Cardiac muscle cell (in vitro differentiated cells and primary cell): ENCODE measurements around the gene CHAT. TPM values are rescaled to one million over a fixed set of nuclear protein-coding genes. Genes with fewer than 3 reads are reported as not detected.

Experiments
- DNase-seq, 2 donors: peaks; one replicate each; pipeline versions ENCODE4 v3.0.0 to v3.0.0-alpha.2; 2010 to 2017; ENCODE audit warnings: low read depth in 1 of 2, low spot score in 1 of 2
- H3K27ac ChIP-seq: fragments of 200-600 bp; sonication (generic); 2 replicates; pipeline ENCODE4 v1.5.1; 2016
- H3K27me3 ChIP-seq: fragments of 200-600 bp; sonication (generic); 2 replicates; pipeline ENCODE4 v1.6.0; 2016; ENCODE audit warnings: control low read depth
- H3K36me3 ChIP-seq: fragments of 200-600 bp; sonication (generic); 2 replicates; pipeline ENCODE4 v1.5.1; 2016; ENCODE audit warnings: control low read depth
- H3K4me1 ChIP-seq: fragments of 200-600 bp; sonication (generic); 2 replicates; pipeline ENCODE4 v1.8.1; 2017; ENCODE audit warnings: low read depth, mild to moderate bottlenecking, mixed run types
- H3K4me3 ChIP-seq: fragments of 200-600 bp; sonication (generic); 2 replicates; pipeline ENCODE4 v1.5.1; 2016; ENCODE audit warnings: mild to moderate bottlenecking
- H3K9me3 ChIP-seq: fragments of 200-600 bp; sonication (generic); 2 replicates; pipeline ENCODE4 v1.5.1; 2017; ENCODE audit warnings: low read depth, mild to moderate bottlenecking, control low read depth
- polyA plus RNA-seq: library from polyadenylated mRNA; unstranded; fragments of >200 nt; fragmentation: Nextera tagmentation; extraction: Ambion mirVana; gene quantifications from 2 replicates; pipeline ENCODE4 v1.2.1, GENCODE V29; 2016
- total RNA-seq: library from RNA; depleted of rRNA; stranded (reverse); fragments of >200 nt; gene quantifications from 2 replicates; pipeline ENCODE4 v1.2.3, GENCODE V29; 2016
- TF ChIP-seq, protein P1 (sequence below): IDR thresholded peaks from 2 replicates; pipeline ENCODE4 v1.5.1; 2012; ENCODE audit warnings: low read depth, mild to moderate bottlenecking, low read length

Gene CHAT
- total and polyA plus RNA-seq, 2 experiments from 2014 or later = not detected

DNA sequence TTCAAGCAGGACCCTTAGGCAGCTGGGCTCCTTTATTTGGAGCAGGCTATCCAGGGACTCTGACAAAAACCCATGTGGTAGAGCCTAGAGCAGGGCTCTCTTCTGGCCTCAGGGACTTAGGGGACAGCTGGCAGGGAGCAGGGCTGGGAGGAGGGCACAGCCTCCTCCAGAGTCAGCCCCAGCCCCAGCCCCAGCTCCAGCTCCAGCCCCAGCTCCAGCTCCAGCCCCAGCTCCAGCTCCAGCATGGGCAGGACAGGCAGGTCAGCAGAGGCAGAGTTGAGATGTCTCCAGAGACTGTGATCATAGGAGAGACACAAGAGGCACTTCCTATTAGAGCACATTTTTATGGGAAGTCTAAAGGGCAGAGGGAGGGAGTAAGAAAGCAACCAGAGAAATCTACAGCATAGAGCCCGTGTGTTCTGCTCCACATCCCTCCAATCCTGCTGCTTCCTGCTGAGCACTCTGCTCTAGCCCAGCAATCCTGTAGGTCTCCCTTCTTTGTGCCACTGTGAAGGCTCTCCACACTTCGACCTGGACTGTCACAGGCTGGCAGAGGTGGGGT, 52.3 kb downstream of the CHAT start:
- Histone ChIP-seq H3K27me3 (peaks cover 36% of the 10 kb centered on the region), H3K27ac (no peak overlapping the region)
- DNase-seq = no peak

DNA sequence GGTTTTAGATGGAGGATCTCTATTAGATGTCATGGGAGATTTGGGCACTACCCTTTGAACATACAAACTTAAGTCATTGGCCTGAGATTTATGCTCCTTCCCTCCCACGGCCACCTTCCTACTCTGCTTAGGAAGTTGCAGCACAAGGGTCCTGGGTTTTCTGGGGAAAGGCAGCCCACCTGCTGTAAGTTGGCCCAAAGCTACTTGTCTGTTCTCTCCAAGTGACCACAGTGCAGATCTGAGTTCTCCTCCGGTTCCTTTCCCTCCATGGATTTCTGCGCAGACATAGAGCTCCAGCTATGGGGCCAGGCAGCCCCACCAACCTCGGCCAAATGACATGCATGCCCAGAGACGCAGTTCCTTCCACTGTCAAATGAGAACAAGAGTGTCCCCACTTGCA, 52.8 kb downstream of the CHAT start:
- H3K9me3 ChIP-seq = no peaks in the 10 kb centered on the region
- no peaks in the 10 kb centered on the region for H3K36me3 ChIP-seq
- peaks cover 40% of the 10 kb centered on the region for H3K27me3 ChIP-seq
- no peak for DNase-seq
- H3K4me3 ChIP-seq = no peak overlapping the region
- no peak overlapping the region for H3K27ac ChIP-seq
- no peaks in the 10 kb centered on the region for H3K4me1 ChIP-seq
- TF ChIP-seq, protein P1, sequence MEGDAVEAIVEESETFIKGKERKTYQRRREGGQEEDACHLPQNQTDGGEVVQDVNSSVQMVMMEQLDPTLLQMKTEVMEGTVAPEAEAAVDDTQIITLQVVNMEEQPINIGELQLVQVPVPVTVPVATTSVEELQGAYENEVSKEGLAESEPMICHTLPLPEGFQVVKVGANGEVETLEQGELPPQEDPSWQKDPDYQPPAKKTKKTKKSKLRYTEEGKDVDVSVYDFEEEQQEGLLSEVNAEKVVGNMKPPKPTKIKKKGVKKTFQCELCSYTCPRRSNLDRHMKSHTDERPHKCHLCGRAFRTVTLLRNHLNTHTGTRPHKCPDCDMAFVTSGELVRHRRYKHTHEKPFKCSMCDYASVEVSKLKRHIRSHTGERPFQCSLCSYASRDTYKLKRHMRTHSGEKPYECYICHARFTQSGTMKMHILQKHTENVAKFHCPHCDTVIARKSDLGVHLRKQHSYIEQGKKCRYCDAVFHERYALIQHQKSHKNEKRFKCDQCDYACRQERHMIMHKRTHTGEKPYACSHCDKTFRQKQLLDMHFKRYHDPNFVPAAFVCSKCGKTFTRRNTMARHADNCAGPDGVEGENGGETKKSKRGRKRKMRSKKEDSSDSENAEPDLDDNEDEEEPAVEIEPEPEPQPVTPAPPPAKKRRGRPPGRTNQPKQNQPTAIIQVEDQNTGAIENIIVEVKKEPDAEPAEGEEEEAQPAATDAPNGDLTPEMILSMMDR = no peak

More for the DNA sequence above, 52.3 kb downstream of the CHAT start:
- Histone ChIP-seq H3K4me1 (no peaks in the 10 kb centered on the region), H3K4me3 (no peak overlapping the region), H3K9me3 (no peaks in the 10 kb centered on the region), H3K36me3 (no peaks in the 10 kb centered on the region)
- TF ChIP-seq, protein P1 = no peak

DNA sequence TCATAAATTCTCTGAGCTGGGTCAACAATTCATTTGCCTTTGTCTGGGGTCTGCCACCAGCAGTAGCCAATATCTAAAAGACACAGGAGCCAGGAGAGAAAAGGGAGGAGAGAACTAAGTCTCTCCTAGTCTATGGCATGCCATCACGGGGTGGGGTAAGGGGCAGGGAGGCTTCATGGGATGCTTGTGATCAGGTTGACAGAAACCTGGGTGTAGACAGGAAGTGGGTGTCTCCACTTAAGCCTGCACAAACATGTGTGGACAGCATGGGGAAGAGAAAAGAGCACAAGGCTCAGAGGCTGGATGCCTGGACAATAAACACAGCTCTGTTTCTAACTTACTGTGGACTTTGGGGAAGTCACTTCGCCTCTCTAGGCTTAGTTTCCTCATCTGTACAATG, 54.2 kb downstream of the CHAT start:
- H3K9me3 ChIP-seq = no peaks in the 10 kb centered on the region
- no peak overlapping the region for H3K4me3 ChIP-seq
- TF ChIP-seq, protein P1 = no peak

DNA sequence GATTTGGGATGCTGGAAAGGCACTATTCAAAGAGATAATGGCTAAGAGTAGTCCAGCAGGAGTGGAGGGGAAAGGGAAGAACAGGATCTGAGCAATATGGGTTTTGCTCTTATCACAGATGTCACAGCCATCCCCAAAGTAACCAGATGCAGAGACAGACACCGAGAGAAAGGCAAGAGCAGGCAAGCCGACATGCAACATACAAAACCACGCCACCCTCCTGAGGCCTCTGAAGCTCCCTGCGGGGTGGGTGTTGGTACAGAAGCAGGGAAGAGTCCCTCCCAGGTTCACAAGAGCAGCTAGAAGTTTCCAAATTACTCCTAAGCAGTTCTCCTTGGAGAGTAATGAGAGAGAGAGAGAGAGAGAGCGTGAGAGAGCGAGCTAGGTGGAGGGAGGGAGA, 54.8 kb downstream of the CHAT start:
- TF ChIP-seq, protein P1 = no peak
- Histone ChIP-seq H3K4me3 (no peak overlapping the region), H3K27me3 (peaks cover 47% of the 10 kb centered on the region), H3K36me3 (no peaks in the 10 kb centered on the region), H3K27ac (no peak overlapping the region), H3K9me3 (no peaks in the 10 kb centered on the region), H3K4me1 (no peaks in the 10 kb centered on the region)
- no peak for DNase-seq

More for the DNA sequence above, 54.2 kb downstream of the CHAT start:
- Histone ChIP-seq H3K36me3 (no peaks in the 10 kb centered on the region), H3K27ac (no peak overlapping the region), H3K27me3 (peaks cover 41% of the 10 kb centered on the region), H3K4me1 (no peaks in the 10 kb centered on the region)
- no peak for DNase-seq

DNA sequence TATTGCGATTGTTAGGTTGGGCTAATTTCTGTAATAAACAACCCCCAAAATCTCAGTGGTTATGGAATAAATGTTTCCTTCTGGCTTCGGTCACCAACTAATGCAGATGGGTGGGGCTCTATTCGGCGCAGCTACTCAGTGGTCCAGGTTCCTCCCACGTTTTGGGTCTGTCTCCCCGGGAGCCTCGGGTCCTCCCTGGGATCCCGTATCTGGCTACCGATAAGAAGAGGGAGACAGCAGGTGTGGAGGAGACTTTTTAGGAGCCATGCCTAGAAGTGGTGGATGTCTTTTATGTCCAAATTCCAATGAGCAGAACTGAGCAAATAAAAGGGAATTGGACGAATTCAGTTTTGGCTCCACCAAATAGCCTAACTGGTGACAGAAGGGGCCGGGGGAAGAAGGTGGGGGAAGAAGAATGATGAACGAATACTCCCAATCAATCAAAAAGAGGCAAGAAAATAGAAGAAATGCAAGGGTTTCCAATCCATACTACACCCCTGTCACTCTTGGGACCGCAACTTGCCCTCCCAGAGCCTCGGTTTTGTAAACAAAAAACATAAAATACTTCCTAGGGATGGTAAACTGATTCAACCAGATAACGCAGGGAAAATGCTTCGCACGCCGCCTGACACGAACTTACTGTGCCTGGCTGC, 65.1 kb downstream of the CHAT start:
- H3K27ac ChIP-seq = no peak overlapping the region
- no peaks in the 10 kb centered on the region for H3K36me3 ChIP-seq
- TF ChIP-seq, protein P1 = no peak
- DNase-seq = no peak
- no peaks in the 10 kb centered on the region for H3K9me3 ChIP-seq
- H3K4me1 ChIP-seq = no peaks in the 10 kb centered on the region
- peaks cover 62% of the 10 kb centered on the region for H3K27me3 ChIP-seq
- peak overlapping the region; percentile 23 for H3K4me3 ChIP-seq
